Measurements from ENCODE around the gene PRKCH.

- TF ChIP-seq POLR2AphosphoS5 (IDR thresholded peaks at IDR 0.05; ENCODE audit: control insufficient read depth, insufficient read depth, low read depth, low read length) (no peak), HCFC1 (IDR thresholded peaks at IDR 0.05; ENCODE audit: low read depth, low read length) (no peak), CTCF (IDR thresholded peaks at IDR 0.05 in 2 of 3, conservative IDR thresholded peaks at IDR 0.05 in 1 of 3; ENCODE audit: insufficient read depth in 2 of 3, low read depth in 1 of 3, low read length in 3 of 3) (no peak), POLR2A (conservative IDR thresholded peaks at IDR 0.05) (no peak), SP2 (IDR thresholded peaks at IDR 0.05; ENCODE audit: extremely low read depth, low read depth, low read length, poor library complexity, severe bottlenecking) (no peak)
Measured at GRCh38 chr14:61519106-61519505, 197.7 kb downstream of the PRKCH start.
